HG03060 (cell line): Measurements from ENCODE around the gene DACH1.
"Not testable (repeated sequence)": the region's sequence is repeated elsewhere in the genome, so short reads cannot be mapped to it uniquely, and the experiment has no call there.

Experiments
- ATAC-seq: cut with Tn5 transposase; IDR thresholded peaks from one replicate; pipeline ENCODE4 v1.9.1; 2021; ENCODE audit warnings: low read depth, moderate number of reproducible peaks; ENCODE audit not compliant: unreplicated experiment

DACH1 gene

DNA sequence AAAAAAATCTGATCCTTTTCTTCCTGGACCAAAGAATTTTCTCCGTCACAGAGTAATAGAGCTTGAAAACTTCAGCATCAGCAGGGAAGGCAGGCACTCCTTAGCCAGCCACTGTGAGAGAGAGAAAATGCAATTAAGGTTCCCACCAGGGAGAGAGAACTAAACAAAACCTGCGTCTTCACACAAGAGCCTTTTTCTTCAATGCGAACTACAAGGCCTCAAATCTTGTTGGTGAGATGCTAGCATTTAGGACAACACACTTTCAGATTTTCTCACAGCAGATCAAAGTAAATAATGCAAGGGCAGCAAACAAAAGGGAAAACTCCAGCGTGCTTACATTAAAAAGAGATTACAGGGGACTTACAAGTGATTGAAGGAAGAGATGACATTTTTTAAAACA, 80.1 kb downstream of the DACH1 start:
- no peak for ATAC-seq

DNA sequence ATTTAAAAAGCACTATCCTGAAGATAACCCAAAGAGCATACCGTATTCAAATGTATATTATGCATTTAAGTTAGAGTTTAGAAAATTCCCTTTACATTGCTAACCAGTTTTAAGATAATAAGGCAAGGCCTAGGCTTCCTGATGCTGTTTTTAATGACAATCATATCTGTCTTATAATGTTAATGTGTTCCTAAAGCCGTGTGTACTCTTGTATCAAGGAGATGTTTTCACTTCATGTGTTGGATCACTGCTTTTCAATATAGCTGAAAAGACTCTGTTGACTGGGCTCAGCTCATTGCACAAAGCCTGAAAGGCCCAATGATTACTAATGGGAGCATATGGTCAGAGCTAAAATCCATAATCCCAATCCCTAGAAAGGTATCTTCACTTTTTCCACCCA, 81.6 kb downstream of the DACH1 start:
- ATAC-seq, result no peak

DNA sequence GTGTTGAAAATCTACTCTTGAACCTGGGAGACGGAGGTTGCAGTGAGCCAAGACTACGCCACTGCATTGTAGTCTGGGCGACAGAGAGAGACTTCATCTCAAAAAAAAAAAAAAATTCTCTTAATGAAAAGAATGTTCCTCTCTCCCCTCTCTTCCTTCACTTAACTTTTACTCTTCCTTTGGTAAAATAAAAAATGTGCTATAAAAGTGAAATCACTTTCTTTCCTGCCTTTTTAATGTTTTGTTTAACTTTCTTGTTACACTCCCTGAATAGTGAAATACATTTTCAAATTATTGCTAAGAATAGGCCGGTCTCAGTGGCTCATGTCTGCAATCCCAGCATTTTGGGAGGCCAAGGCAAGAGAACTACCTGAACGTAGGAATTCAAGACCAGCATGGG, 86.5 kb downstream of the DACH1 start:
- no peak for ATAC-seq

DNA sequence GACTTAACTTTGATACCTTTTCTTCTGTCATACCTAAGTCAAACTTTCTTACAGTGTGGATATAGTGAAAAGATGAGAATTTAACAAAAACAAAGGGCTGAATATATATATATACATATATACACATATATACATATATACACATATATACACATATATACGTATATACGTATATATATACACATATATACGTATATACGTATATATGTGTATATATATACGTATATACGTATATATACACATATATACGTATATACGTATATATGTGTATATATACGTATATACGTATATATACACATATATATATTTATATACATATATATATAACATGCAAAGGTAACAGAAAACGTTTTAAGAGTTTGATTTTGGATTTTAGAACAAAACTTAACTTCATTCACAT, 88.0 kb downstream of the DACH1 start:
- ATAC-seq, result not testable (repeated sequence)

DNA sequence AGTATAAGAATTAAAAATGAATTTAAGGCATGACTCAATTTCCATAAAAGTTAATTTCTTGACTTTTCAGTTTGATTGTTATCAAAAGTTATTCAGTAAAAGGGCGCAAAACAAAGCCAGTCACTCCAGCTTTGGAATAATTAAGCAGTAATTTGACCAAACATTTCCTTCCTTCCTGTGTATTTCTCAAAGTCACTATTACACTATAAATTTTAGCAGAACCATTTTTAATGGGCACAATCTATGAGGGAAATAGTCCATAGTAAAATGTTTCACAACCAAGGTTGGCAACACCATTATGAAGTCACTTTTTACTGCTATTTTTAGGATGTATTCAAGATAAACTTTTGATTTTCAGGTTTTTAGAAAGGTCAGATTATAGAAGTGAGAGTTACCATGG, 91.0 kb downstream of the DACH1 start:
- no peak for ATAC-seq

DNA sequence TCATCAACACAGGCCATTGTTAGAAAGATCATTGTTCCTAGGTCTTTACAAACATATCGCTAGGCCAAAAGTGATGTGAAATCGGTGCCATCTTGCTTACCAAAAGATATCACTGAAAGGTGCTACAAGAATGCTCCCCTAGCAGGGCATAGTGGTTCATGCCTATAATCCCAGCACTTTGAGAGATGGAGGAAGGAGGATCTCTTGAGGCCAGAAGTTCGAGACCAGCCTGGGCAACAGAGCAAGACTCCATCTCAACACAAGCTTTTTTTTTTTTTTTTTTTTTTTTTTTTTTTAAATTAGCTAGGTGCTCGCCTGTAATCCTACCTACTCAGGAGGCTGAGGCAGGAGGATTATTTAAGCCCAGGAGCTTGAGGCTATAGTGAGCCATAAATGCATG, 92.1 kb downstream of the DACH1 start:
- ATAC-seq, result no peak

DNA sequence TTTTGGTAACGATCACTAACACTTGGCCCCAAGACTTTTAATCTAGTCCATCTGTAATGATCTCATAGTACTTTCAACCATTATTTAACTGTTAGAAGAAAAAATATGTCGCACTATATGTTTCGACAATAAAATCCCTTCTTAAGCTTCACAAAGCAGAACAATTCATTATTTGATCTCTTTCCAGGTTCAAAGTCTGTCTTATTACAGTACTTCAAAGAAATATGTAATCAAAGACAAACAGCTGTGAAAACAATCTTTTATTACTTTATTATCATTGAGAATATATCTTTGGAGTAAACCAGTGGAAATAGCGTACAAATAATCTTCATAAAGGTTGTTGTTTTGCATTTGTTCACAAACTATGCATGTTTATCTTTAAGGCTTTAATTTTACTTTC, 93.5 kb downstream of the DACH1 start:
- no peak for ATAC-seq

DNA sequence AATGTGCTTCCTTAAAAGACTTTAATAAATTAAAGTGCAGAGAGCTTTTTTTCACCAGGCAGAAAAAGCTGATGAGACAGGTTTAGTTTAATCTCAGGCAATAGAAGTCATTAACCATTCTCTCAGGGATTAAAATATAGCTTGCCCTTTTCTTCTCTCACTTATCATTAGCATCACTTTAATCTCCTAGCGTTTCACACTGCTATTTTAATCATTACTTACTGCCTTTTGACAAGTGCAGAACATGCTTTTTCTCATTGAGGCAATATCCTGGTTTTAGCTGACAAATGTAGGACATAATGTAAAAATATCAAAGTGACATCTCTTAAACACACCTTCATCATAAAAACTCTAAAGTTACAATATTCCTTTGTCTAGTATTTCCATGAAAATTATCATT, 94.6 kb downstream of the DACH1 start:
- no peak for ATAC-seq

DNA sequence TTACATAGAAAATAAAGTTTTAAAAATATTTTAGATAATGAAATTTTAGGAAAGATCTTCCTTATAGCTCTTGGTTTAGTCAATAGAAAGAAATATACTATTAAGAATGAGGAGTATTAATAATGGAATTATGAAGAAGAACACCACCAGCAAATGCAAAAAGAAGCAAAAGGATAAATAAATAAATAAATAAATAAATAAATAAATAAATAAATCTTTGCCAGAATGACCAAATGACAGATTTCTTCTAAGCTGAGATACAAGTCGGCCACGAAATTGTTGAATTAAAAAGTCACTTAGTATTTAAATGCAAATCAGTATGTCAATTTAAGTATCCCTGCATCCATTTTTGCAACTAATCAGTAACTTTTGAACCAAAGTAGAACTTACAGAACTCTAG, 95.9 kb downstream of the DACH1 start:
- ATAC-seq, result no peak

DNA sequence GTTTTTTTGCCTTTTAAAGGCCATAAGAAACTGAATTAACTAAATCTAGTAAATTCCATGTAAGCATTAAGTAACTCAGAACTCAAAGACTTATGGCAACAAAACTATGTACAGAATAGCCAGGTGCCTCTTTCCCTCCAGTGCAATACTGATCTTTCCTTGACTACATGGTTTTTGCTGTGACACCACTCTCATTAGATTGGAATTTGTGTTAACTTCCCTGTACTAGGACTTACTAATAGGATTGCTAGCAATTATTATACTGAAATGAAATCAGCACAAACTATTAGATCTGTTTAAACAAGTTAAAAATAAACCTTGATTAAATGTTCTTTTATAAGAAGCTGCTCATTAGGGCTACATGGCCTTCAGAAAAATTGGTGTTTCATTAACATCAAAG, 96.3 kb downstream of the DACH1 start:
- ATAC-seq, result no peak

DNA sequence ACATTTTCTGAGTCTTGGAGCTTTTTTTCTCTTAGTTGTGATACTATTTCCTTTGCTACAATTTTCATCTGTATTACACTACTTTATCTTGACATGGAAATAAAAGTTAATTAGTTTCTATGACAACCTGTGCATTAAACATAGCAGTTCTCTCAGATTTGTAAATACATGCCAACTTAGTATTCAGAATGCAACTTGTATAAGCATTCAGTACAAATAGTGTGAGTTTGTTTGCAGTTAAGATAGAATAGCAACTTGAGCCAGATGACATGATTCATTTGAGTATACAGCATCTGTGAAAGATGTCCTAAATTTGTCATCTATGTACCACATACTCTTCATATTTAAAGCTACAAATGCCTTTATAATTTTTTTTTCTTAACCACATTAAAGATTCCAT, 98.1 kb downstream of the DACH1 start:
- no peak for ATAC-seq

DNA sequence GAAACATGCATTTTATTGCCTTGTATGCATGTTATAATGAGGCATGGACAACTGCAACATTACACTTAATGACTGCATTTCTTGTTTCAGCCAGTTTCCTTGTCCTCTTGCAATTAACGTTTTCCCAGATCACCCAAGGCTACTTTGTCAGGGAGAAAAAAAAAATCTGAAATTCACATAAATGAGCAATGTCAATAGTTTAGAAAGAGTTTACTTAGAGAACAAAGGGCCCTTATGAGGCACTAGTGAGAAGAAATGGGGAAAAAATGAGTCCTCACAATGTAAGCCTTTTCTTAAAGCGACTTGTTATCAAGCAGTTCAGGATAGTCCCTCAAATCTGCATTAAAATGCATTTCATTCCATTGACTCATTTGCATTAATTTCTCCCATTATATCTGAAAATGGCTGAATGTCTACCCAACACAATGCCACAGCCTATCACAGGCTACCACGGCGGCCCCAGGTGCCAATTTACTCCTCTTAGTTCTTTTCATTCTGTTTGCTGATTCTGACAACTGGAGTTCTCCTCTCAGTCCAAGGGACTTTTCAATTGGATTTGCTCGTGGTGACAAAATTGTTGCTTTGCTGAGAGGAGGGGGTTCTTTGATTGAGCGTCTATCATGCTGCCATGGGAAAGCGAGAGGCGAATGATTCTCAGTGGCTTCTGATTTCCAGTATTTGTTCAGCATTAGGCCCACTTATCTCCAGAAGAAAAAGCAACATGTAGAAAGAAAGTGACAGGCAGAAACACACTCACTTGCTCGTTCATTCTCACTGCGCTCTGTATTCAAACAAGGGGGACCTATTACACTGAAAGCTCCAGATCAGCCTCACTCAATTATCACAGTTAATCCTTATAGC, 107.1 kb downstream of the DACH1 start:
- no peak for ATAC-seq

DNA sequence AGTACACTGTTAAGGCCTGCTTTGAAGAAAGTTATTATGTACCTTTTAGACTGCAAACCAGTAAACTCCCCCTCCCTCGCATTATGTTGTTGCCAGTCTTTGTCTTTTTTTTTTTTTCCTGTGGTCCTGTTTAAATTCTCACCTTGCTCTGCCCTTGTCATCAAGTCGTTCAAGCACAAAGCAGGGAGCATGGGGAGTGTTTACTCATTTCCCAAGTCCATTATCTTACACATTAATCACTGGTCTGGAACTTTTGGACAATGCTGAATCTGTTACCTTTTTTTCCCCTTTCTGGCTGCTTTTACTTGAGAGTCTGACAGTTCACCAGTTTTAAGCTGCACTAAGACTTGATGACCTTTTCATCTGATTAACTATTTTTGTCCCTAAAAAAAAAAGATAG, 108.2 kb downstream of the DACH1 start:
- no peak for ATAC-seq

DNA sequence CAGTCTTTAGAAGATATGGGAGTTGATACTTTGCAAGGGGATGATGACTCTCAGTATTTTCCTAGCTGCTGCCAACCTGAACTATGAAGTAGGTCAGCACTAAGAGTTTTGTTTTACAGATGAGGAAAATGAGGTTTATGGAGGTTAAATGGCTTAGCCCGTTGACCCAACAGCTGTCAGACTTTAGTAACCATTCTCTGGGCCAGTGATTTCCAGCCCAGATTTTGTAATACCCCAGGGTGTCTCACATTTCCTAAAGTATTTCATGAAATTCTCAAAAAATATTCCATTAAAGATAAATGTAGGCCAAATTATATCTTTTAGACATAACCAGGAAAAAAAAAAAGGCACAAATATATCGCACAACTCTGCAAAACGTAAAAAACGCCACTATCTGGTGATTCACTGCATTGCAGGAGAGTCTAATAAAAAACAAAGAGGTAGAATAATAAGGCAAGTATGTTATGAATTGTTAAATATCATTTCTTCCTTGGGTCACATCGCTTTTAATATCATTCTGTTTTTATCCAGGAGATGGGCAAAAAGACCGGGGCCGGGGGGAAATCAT, 112.5 kb downstream of the DACH1 start:
- no peak for ATAC-seq

DNA sequence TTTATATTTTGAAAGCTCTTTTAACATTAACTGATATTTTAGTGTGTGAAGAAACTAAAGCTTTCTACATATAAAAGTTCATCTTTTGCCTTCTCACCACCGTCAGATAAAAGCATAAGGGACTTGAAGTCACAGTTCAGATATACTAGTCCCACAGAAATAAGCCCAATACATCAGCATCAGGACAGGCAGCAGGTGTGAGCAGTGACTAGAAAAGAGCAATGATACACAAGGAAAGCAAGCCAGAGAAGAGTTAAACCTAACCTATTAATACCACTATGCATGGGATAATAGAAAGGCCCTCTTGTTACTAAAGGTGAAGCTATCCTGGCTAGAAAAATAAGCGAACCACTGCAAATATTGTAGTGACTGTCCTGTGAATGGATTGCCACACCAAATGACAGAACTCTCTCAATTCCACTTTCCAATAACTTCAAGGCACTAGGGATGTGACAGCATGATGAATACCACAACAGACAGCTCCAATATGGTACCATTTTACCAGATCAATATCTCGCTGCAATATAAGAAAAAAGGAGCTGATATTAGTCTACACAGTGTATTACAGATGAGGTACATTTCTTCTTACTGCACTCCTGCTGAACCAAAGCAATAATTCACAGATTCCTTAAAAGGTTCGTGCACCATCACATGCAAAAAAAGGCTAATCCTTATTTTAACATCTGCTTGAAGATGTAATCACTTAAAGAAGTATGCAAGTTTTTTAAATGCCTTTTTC, 114.1 kb downstream of the DACH1 start:
- no peak for ATAC-seq

DNA sequence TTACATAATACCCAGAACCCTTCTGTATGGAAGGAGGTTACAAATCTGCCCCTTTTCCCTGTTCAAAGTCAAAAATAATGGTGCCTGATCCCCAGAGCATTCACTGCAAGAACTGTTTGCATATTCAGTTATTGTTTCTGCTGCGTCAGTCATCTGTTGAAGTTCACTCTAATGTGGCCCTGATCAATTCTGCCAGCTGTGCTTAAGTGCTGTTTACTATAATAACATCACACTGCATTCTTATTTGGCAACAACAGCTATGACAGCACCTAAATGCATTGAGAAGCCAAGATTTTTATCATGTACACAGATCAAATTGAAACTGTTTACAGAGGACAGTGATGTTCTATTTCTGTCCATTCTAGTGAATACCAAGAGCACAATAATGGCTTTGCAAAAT, 115.9 kb downstream of the DACH1 start:
- ATAC-seq, result no peak

DNA sequence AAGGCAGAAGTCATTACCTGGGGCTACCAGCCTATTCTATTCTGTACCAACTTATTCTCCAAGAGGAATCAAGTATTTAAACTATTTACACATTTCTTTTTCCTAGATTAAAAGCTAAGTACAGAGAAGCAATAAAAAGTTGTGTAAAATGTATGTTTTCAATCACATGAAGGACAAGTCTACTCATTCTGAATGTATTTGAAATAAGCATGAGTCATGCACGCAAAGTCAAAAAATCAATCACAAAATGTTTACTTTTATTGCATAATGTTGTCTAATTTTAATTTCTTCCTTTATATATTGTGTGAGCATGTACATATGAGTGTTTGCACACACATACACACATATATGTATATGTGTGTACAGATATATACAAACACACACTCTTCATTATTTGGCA, 136.7 kb downstream of the DACH1 start:
- no peak for ATAC-seq

DNA sequence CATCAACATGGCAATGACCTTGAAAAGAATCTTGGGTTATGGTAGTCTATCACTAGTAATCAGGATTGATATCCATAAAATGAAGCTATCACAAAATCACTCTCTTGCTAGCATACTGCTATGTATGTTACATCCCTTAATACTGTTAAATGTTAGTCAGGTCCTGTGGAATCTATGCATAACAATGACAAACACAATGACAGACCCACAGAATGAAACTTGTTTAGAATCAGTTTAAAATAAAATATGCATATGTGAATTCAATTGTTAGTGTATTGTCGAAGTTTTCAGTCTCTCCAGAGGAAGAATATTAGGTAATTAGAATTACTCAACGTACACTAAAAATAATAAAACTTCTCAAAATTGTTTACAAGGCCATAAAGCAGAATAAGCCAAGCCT, 137.6 kb downstream of the DACH1 start:
- ATAC-seq, result no peak

DNA sequence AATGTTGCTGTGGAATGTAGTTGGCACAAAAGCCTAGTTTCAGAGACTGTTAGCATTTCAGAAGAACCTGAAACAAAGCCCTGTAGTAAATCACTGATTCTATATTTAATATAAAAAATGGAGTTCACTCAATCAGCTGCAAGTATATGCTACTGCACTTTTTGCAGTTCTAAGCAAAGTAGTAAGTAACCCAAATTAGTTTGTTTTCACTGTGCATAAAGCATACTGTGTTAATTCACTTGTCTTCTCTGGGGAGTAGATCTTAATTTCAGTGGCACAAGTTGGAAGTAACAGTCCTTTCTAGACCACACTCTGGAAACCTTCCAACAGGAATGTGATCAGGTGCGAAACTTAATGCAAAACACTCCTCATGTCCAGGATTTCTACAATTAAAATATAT, 139.3 kb downstream of the DACH1 start:
- ATAC-seq, result no peak

DNA sequence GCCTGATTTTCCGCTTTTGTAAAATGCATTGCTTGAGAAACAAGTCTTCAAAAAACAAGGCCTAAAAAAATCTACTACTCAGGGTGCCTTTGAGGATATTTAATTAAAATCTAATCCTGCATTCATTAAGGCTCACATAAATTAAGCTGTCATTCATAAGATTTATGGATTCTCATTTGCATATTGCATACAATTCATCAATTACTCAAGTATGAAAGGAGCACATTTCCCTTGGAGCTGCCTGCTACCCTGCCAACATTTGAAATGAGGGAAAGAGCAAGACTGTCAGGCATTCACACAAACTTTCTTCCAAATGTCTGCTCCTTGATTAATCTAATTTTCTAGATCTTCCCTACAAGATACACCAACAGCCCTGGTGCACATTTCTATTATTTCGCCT, 140.0 kb downstream of the DACH1 start:
- no peak for ATAC-seq

DNA sequence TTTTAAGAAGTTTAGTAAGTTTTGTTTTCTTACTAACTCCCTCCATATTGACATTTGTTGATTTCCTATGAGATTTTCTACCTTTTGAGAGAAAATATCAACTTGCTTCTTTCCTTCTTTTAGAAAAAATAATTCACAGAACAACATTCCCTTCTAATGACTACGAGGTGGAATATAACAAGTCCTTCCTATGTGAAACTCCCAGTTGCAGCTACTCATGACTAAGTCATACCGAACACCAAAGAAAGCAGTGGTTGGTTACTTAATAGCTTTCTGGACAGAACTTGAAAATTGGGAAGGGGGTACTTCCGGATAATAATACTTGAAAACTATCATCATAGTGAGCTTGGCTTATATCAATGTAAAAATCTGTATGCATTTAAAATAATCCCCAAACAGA, 144.8 kb downstream of the DACH1 start:
- no peak for ATAC-seq

DNA sequence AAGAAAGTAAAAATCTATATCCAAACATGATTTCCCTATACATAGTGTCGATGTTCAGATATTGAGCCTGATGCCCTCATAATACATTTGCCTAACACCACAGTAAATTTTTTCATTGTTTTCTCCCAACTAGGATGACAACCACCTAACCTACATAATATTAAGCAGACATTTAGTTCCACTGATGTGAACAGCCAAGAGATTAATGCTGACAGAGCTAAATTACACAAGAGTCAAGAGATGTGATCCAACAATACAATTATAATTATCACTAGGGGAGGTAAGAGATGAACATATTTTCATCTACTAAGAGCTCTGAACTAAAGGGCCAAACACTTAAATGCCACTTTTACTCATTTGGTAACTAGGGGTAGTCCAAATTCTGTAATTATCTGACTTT, 145.9 kb downstream of the DACH1 start:
- no peak for ATAC-seq
